Stimulated activated CD4-positive, alpha-beta T cell treated with anti-CD3 and anti-CD28 coated beads, Interleukin-4, amount 100 ng/mL, for 4 hours (primary cell): ENCODE results near the gene KRTAP19-4.
"Not testable (repeated sequence)": the region's sequence is repeated elsewhere in the genome, so short reads cannot be mapped to it uniquely, and the experiment has no call there.

Experiments
- DNase-seq, 2 experiments: peaks; one replicate each; pipeline ENCODE4 v3.0.0-alpha.2; 2020

The KRTAP19-4 gene

GRCh38 chr21:30497065-30497464 lies at the start of gene KRTAP19-4:
Gene KRTAP19-4, minus strand, starts transcription at chr21:30497165. Its CDS starts 55 bp downstream, at chr21:30497110.
- DNase-seq: no peak

GRCh38 chr21:30541764-30542163 lies 44.8 kb upstream of the KRTAP19-4 start, which contains the start of gene KRTAP19-6:
Gene KRTAP19-6, minus strand, starts transcription at chr21:30541864. Its CDS starts 31 bp downstream, at chr21:30541833.
- no peak for DNase-seq

- no peak for DNase-seq
These were observed 21.9 kb upstream of the KRTAP19-4 start for GRCh38 chr21:30518876-30519275.

- DNase-seq: no peak
These were observed 18.7 kb upstream of the KRTAP19-4 start for GRCh38 chr21:30515681-30516080.

GRCh38 chr21:30505621-30506205 lies 8.7 kb upstream of the KRTAP19-4 start:
- DNase-seq: not testable (repeated sequence)

GRCh38 chr21:30502041-30502440 lies 5.1 kb upstream of the KRTAP19-4 start, which contains the start of gene KRTAP19-5:
Gene KRTAP19-5, minus strand, starts transcription at chr21:30502141. Its CDS starts 51 bp downstream, at chr21:30502090.
- DNase-seq: no peak

GRCh38 chr21:30491963-30492428 lies 5.0 kb downstream of the KRTAP19-4 start, which contains the start of gene KRTAP19-3:
Gene KRTAP19-3, minus strand, starts transcription at chr21:30492013. Its CDS starts 56 bp downstream, at chr21:30491957.
- DNase-seq: no peak

- DNase-seq: no peak
These were observed 9.6 kb downstream of the KRTAP19-4 start, which contains the start of gene KRTAP19-2 for GRCh38 chr21:30487336-30487735. Gene KRTAP19-2, minus strand, starts transcription at chr21:30487436. Its CDS starts 88 bp downstream, at chr21:30487348.

- no peak for DNase-seq
These were observed 10.8 kb downstream of the KRTAP19-4 start for GRCh38 chr21:30486180-30486579.

- DNase-seq: no peak
These were observed 14.8 kb downstream of the KRTAP19-4 start for GRCh38 chr21:30482130-30482529.

- DNase-seq: no peak
These were observed 16.8 kb downstream of the KRTAP19-4 start, which contains the start of gene KRTAP19-1 for GRCh38 chr21:30480145-30480544. Gene KRTAP19-1, minus strand, starts transcription at chr21:30480367. Its CDS starts 50 bp downstream, at chr21:30480317.

GRCh38 chr21:30479259-30479658 lies 17.7 kb downstream of the KRTAP19-4 start:
- DNase-seq: no peak

GRCh38 chr21:30478004-30478403 lies 19.0 kb downstream of the KRTAP19-4 start:
- no peak for DNase-seq

- no peak for DNase-seq
These were observed 27.9 kb downstream of the KRTAP19-4 start for GRCh38 chr21:30468900-30469714.

- no peak for DNase-seq
These were observed 33.3 kb downstream of the KRTAP19-4 start for GRCh38 chr21:30463713-30464112.

- no peak for DNase-seq
These were observed 48.5 kb downstream of the KRTAP19-4 start for GRCh38 chr21:30448514-30448913.

- DNase-seq: no peak
These were observed 49.9 kb downstream of the KRTAP19-4 start for GRCh38 chr21:30447056-30447455.
